Measurements from ENCODE around the gene SLC35E3. TPM values are rescaled to one million over a fixed set of nuclear protein-coding genes. Genes with fewer than 3 reads are reported as not detected.

The SLC35E3 gene
- total and polyA plus RNA-seq, 8 donors: 4.1 to 8.6 (median 5.7) TPM

DNA sequence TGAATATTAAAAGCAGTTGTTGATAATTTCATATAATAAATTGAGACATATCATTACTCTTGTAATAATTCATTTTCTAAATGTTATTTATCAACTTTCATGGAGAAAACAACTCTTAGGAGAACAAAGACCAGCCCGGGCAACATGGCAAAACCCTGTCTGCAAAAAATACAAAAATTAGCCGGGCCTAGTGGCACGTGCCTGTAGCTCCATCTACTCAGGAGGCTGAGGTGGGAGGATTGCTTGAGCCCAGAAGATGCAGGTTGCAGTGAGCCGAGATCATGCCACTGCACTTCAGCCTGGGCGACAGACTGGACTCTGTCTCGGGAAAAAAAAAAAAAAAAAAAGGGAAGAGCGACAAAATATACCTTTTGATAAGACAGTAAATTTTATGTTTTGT lies 21.2 kb downstream of the SLC35E3 start:
- FAIRE-seq (no peak), DNase-seq (no peak), ATAC-seq (no peak)
- WGBS, 2 donors: 96% methylated on average over 7 of the region's 7 CpGs
- no peaks in the 10 kb centered on the region for H3K27me3 ChIP-seq
- no peaks in the 10 kb centered on the region for H3K4me1 ChIP-seq
- H3K4me3 ChIP-seq: no peak overlapping the region
- no peak overlapping the region for H3K27ac ChIP-seq
- no peak for TF ChIP-seq CTCF (IDR thresholded peaks at IDR 0.05)
- intact Hi-C loops (cut with DNase I): no loop called here
- H3K36me3 ChIP-seq: peaks cover 0 to 10% (median 0%) of the 10 kb centered on the region in 3 donors
- H3K9me3 ChIP-seq: no peaks in the 10 kb centered on the region

DNA sequence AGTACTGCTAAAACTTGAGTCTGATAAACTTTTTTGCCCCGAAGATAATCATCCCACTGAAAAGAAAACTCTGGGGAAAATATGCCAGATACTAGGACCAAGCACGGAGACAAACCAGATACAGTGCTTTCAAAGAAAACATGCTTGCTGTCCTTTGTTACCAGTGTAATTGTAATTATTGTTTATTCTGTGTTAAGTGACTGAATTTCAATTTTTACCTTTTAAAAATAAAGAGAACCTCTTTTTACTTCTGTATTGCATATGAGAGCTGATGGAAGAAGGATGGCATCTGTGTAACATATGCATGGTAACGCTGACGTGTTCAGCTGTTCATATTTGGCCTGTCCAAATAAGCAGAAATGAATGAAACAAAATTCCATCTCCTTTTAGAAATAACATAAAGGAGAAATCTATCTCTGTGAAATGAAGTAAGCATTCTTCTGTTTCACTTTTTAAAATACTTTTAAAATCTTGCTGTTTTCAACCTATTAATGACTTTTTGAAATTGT lies 22.5 kb downstream of the SLC35E3 start:
- intact Hi-C loops (cut with DNase I): no loop called here
- Histone ChIP-seq H3K9me3 (no peaks in the 10 kb centered on the region), H3K27me3 (no peaks in the 10 kb centered on the region), H3K27ac (no peak overlapping the region), H3K4me1 (no peaks in the 10 kb centered on the region), H3K4me3 (no peak overlapping the region), H3K36me3 (peaks cover 0 to 10% (median 0%) of the 10 kb centered on the region in 3 donors)
- TF ChIP-seq CTCF (IDR thresholded peaks at IDR 0.05): no peak
- WGBS, 2 donors: 93 to 95% methylated on average over 4 of the region's 4 CpGs
- no peak for ATAC-seq
- no peak for DNase-seq
- no peak for FAIRE-seq

DNA sequence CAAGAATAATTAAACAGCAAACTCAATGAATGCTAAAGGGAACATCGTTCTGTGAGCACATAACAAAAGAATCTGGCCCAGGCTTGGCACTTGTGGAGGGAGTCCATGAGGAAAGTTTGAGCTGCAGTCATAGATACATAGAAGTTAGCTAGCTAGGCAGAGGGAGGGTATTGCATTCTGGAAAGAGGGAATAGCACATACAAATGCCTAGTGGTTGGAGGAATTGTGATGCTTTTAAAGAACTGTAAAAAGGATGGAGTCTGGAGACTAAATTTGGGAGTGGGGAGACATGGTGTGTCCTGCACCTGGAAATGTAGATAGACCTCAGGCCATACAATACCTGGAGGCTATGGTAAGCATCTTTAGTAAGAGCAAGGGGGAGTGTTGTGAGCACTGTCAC lies 24.0 kb downstream of the SLC35E3 start:
- Histone ChIP-seq H3K4me1 (no peaks in the 10 kb centered on the region), H3K36me3 (peaks cover 0 to 3% (median 0%) of the 10 kb centered on the region in 3 donors), H3K9me3 (no peaks in the 10 kb centered on the region), H3K27me3 (no peaks in the 10 kb centered on the region), H3K4me3 (no peak overlapping the region), H3K27ac (no peak overlapping the region)
- WGBS, 2 donors: 91 to 92% methylated on average over 1 of the region's 1 CpG
- FAIRE-seq (no peak), ATAC-seq (no peak), DNase-seq (no peak)
- intact Hi-C loops (cut with DNase I): no loop called here
- TF ChIP-seq CTCF (IDR thresholded peaks at IDR 0.05): no peak

- WGBS, 2 donors: 92 to 94% methylated on average over 5 of the region's 5 CpGs
- Histone ChIP-seq H3K36me3 (peaks cover 0 to 3% (median 0%) of the 10 kb centered on the region in 3 donors), H3K27me3 (no peaks in the 10 kb centered on the region), H3K4me1 (no peaks in the 10 kb centered on the region), H3K9me3 (no peaks in the 10 kb centered on the region), H3K27ac (no peak overlapping the region), H3K4me3 (no peak overlapping the region)
- DNase-seq (no peak), ATAC-seq (no peak), FAIRE-seq (no peak)
- TF ChIP-seq CTCF (IDR thresholded peaks at IDR 0.05): no peak
- intact Hi-C loops (cut with DNase I): no loop called here
Measured at GRCh38 chr12:68771223-68771925, 25.4 kb downstream of the SLC35E3 start.

DNA sequence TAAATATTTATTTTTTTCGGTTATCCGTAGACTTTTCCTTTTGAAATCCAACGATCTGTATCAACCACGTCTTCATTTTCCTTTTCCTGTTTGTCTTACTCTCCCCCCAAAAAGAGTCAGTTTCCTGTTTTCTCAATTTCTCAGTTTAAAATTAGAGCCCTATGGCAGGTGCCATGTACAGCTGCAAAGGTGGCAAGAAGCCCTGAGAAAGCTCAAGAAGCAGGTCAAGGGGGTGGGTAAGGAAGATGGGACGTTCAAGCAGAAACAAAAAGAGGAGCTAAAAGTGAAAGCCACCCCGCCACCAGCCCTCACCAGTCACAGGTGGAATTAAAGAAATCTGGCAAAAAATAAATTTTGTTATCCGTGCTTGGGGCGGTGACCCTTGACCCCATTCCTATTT lies 26.7 kb downstream of the SLC35E3 start:
- H3K4me3 ChIP-seq: no peak overlapping the region
- WGBS, 2 donors: 79 to 84% methylated on average over 8 of the region's 8 CpGs
- ATAC-seq (no peak), DNase-seq (no peak), FAIRE-seq (no peak)
- intact Hi-C loops (cut with DNase I): no loop called here
- H3K27me3 ChIP-seq: no peaks in the 10 kb centered on the region
- H3K27ac ChIP-seq: no peak overlapping the region
- no peaks in the 10 kb centered on the region for H3K9me3 ChIP-seq
- no peak for TF ChIP-seq CTCF (IDR thresholded peaks at IDR 0.05)
- no peaks in the 10 kb centered on the region for H3K36me3 ChIP-seq
- H3K4me1 ChIP-seq: no peaks in the 10 kb centered on the region

Measured in pancreas (tissue), 10 donors.